WTC11 (cell line): ENCODE measurements around the gene ACBD3. TPM values are rescaled to one million over a fixed set of nuclear protein-coding genes. Genes with fewer than 3 reads are reported as not detected.

Source experiments
- ATAC-seq: fragments of 200-7000 bp; cut with Tn5 transposase; 2 replicates; pipeline ENCODE4 v1.10.0; 2021; ENCODE audit warnings: mild to moderate bottlenecking, moderate library complexity
- CTCF ChIA-PET: fragments of 300-600 bp; sonication (Branson Sonifier 250); formaldehyde crosslinking; loops from one replicate; lab custom pipeline; 2021; ENCODE audit warnings: antibody characterized with exemption; lab: Charles Lee
- POLR2A ChIA-PET: fragments of 350-600 bp; sonication (Branson Sonifier 250); formaldehyde crosslinking; loops from one replicate; lab custom pipeline; 2021; ENCODE audit warnings: antibody characterized with exemption; lab: Charles Lee
- DNase-seq: peaks from one replicate; pipeline ENCODE4 v3.0.0; 2021; ENCODE audit warnings: low spot score
- H3K27ac Mint-ChIP-seq: 2 replicates; pipeline ENCODE4 v1.8.0; 2021; ENCODE audit warnings: mixed read lengths
- H3K27me3 Mint-ChIP-seq: 2 replicates; pipeline ENCODE4 v1.8.0; 2021; ENCODE audit warnings: low read depth, mild to moderate bottlenecking, moderate library complexity, mixed read lengths
- H3K36me3 Mint-ChIP-seq: 2 replicates; pipeline ENCODE4 v1.8.0; 2021; ENCODE audit warnings: mixed read lengths
- H3K4me1 Mint-ChIP-seq: 2 replicates; pipeline ENCODE4 v1.8.0; 2022; ENCODE audit warnings: mixed read lengths
- H3K4me3 Mint-ChIP-seq: 2 replicates; pipeline ENCODE4 v1.8.0; 2021; ENCODE audit warnings: mild to moderate bottlenecking, moderate library complexity, mixed read lengths
- H3K9me3 Mint-ChIP-seq: 2 replicates; pipeline ENCODE4 v1.8.0; 2021; ENCODE audit warnings: mixed read lengths
- ARID4B ChIP-seq: sonication (generic); formaldehyde crosslinking; IDR thresholded peaks from 2 replicates; pipeline ENCODE4 v1.8.0; 2023; ENCODE audit warnings: missing genetic modification reagents, mild to moderate bottlenecking, borderline replicate concordance
- ETV6 ChIP-seq: sonication (generic); formaldehyde crosslinking; IDR thresholded peaks from 2 replicates; pipeline ENCODE4 v1.8.1; 2022; ENCODE audit warnings: mild to moderate bottlenecking, missing genetic modification reagents
- FOXP1 ChIP-seq: sonication (generic); formaldehyde crosslinking; IDR thresholded peaks from 2 replicates; pipeline ENCODE4 v1.8.0; 2022; ENCODE audit warnings: missing genetic modification reagents, mild to moderate bottlenecking, moderate library complexity, borderline replicate concordance
- GABPB1 ChIP-seq: sonication (generic); formaldehyde crosslinking; IDR thresholded peaks from 2 replicates; pipeline ENCODE4 v1.8.1; 2023; ENCODE audit warnings: mild to moderate bottlenecking, missing genetic modification reagents
- IRF2 ChIP-seq: sonication (generic); formaldehyde crosslinking; IDR thresholded peaks from 2 replicates; pipeline ENCODE4 v1.8.0; 2022; ENCODE audit warnings: low read depth, missing genetic modification reagents, borderline replicate concordance
- JAZF1 ChIP-seq: fragments of 250-450 bp; sonication (Bioruptor Pico); IDR thresholded peaks from 2 replicates; pipeline ENCODE4 v1.9.0; 2021; ENCODE audit warnings: moderate library complexity, mild to moderate bottlenecking, inconsistent platforms
- JUN ChIP-seq: sonication (generic); formaldehyde crosslinking; IDR thresholded peaks from 2 replicates; pipeline ENCODE4 v1.8.0; 2023; ENCODE audit warnings: mild to moderate bottlenecking, missing genetic modification reagents
- NR2C2 ChIP-seq: sonication (generic); formaldehyde crosslinking; IDR thresholded peaks from 2 replicates; pipeline ENCODE4 v1.8.0; 2022; ENCODE audit warnings: mild to moderate bottlenecking, missing genetic modification reagents
- RELA ChIP-seq: sonication (generic); formaldehyde crosslinking; IDR thresholded peaks from 2 replicates; pipeline ENCODE4 v1.8.1; 2022; ENCODE audit warnings: missing genetic modification reagents, mild to moderate bottlenecking, borderline replicate concordance
- TCF7 ChIP-seq: sonication (generic); formaldehyde crosslinking; IDR thresholded peaks from 2 replicates; pipeline ENCODE4 v1.8.0; 2022; ENCODE audit warnings: mild to moderate bottlenecking, low read depth, missing genetic modification reagents, moderate library complexity
- ZBTB21 ChIP-seq: sonication (generic); formaldehyde crosslinking; IDR thresholded peaks from 2 replicates; pipeline ENCODE4 v1.8.1; 2023; ENCODE audit warnings: mild to moderate bottlenecking, missing genetic modification reagents, borderline replicate concordance
- ZNF396 ChIP-seq: fragments of 250-450 bp; sonication (Bioruptor Pico); IDR thresholded peaks from 2 replicates; pipeline ENCODE4 v1.8.0; 2021; ENCODE audit warnings: mild to moderate bottlenecking, moderate library complexity, borderline replicate concordance
- ZNF416 ChIP-seq: fragments of 250-450 bp; sonication (Bioruptor Pico); IDR thresholded peaks from 2 replicates; pipeline ENCODE4 v1.9.0; 2021; ENCODE audit warnings: mild to moderate bottlenecking, inconsistent platforms
- total RNA-seq: library from RNA; stranded (reverse); gene quantifications from 3 replicates; pipeline ENCODE4 v1.2.3, GENCODE V29; 2021
- TF ChIP-seq, protein P1 (sequence below): sonication (generic); formaldehyde crosslinking; IDR thresholded peaks from 2 replicates; pipeline ENCODE4 v1.8.1; 2023; ENCODE audit warnings: mild to moderate bottlenecking, missing genetic modification reagents, moderate library complexity
- TF ChIP-seq, protein P2 (sequence below): fragments of 200-600 bp; IDR thresholded peaks from 2 replicates; pipeline ENCODE4 v1.8.0; 2022; ENCODE audit warnings: antibody characterized with exemption
- TF ChIP-seq, protein P3 (sequence below): sonication (generic); formaldehyde crosslinking; IDR thresholded peaks from 2 replicates; pipeline ENCODE4 v1.8.0; 2022; ENCODE audit warnings: mild to moderate bottlenecking, missing genetic modification reagents
- TF ChIP-seq, protein P4 (sequence below): sonication (generic); formaldehyde crosslinking; IDR thresholded peaks from 2 replicates; pipeline ENCODE4 v1.8.1; 2022; ENCODE audit warnings: missing genetic modification reagents, borderline replicate concordance

The ACBD3 gene
- total RNA-seq, 1 experiment from 2014 or later = 38.9 TPM

- TF ChIP-seq RELA (CRISPR knock-in tag) (no peak), TCF7 (CRISPR knock-in tag) (no peak), IRF2 (CRISPR knock-in tag) (no peak)
- no peak overlapping the region for H3K27ac Mint-ChIP-seq
- DNase-seq (no peak), ATAC-seq (no peak)
- peak overlapping the region; percentile 71 for H3K4me3 Mint-ChIP-seq
- H3K36me3 Mint-ChIP-seq = peaks cover 3% of the 10 kb centered on the region
- peaks cover 47% of the 10 kb centered on the region for H3K4me1 Mint-ChIP-seq
- H3K9me3 Mint-ChIP-seq = no peaks in the 10 kb centered on the region
- POLR2A ChIA-PET = interaction anchor here (0.8 to 1.4 kb wide), 2 partner anchors 9 to 55 kb away, joined by 3 to 4 read pairs; no protein-coding TSS in a partner anchor
- peaks cover 20% of the 10 kb centered on the region for H3K27me3 Mint-ChIP-seq
- CTCF ChIA-PET = interaction anchor here (0.6 to 5.8 kb wide), 11 partner anchors 10 to 646 kb away, joined by 3 to 49 read pairs (median 5); partner anchors contain the start of gene H3-3A
Observed at GRCh38 chr1:226120398-226120797, 66.1 kb downstream of the ACBD3 start.

DNA sequence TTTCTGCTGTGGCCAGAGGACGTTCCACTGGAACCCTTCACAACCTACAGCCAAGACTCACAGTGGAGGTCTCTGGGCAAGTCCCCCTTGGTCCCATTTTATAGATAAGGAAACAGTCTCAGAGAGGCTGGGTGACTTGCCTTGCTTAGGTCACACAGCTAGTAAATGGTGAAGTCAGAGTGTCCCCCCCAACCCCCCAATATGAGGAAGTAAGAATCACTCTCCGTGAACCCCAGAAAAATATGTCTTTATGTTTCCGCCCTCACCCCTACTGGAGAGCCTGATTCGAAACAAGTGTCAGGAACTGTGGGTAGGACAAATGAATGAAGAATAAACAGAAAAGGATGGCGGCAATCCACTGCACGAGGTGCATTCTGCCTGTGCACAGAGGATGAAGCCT is 67.4 kb downstream of the ACBD3 start:
- TF ChIP-seq, protein P1, sequence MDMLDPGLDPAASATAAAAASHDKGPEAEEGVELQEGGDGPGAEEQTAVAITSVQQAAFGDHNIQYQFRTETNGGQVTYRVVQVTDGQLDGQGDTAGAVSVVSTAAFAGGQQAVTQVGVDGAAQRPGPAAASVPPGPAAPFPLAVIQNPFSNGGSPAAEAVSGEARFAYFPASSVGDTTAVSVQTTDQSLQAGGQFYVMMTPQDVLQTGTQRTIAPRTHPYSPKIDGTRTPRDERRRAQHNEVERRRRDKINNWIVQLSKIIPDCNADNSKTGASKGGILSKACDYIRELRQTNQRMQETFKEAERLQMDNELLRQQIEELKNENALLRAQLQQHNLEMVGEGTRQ (CRISPR knock-in tag) = no peak
- TF ChIP-seq ZNF416 (CRISPR knock-in tag) (no peak), JAZF1 (CRISPR knock-in tag) (no peak), FOXP1 (no peak), GABPB1 (no peak), NR2C2 (CRISPR knock-in tag) (no peak), ETV6 (CRISPR knock-in tag) (no peak), ZNF396 (CRISPR knock-in tag) (no peak), ZBTB21 (CRISPR knock-in tag) (no peak), ARID4B (CRISPR knock-in tag) (no peak), JUN (CRISPR knock-in tag) (no peak)
- TF ChIP-seq, protein P2, sequence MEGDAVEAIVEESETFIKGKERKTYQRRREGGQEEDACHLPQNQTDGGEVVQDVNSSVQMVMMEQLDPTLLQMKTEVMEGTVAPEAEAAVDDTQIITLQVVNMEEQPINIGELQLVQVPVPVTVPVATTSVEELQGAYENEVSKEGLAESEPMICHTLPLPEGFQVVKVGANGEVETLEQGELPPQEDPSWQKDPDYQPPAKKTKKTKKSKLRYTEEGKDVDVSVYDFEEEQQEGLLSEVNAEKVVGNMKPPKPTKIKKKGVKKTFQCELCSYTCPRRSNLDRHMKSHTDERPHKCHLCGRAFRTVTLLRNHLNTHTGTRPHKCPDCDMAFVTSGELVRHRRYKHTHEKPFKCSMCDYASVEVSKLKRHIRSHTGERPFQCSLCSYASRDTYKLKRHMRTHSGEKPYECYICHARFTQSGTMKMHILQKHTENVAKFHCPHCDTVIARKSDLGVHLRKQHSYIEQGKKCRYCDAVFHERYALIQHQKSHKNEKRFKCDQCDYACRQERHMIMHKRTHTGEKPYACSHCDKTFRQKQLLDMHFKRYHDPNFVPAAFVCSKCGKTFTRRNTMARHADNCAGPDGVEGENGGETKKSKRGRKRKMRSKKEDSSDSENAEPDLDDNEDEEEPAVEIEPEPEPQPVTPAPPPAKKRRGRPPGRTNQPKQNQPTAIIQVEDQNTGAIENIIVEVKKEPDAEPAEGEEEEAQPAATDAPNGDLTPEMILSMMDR = no peak
- TF ChIP-seq, protein P3, sequence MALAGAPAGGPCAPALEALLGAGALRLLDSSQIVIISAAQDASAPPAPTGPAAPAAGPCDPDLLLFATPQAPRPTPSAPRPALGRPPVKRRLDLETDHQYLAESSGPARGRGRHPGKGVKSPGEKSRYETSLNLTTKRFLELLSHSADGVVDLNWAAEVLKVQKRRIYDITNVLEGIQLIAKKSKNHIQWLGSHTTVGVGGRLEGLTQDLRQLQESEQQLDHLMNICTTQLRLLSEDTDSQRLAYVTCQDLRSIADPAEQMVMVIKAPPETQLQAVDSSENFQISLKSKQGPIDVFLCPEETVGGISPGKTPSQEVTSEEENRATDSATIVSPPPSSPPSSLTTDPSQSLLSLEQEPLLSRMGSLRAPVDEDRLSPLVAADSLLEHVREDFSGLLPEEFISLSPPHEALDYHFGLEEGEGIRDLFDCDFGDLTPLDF = no peak
- TF ChIP-seq, protein P4, sequence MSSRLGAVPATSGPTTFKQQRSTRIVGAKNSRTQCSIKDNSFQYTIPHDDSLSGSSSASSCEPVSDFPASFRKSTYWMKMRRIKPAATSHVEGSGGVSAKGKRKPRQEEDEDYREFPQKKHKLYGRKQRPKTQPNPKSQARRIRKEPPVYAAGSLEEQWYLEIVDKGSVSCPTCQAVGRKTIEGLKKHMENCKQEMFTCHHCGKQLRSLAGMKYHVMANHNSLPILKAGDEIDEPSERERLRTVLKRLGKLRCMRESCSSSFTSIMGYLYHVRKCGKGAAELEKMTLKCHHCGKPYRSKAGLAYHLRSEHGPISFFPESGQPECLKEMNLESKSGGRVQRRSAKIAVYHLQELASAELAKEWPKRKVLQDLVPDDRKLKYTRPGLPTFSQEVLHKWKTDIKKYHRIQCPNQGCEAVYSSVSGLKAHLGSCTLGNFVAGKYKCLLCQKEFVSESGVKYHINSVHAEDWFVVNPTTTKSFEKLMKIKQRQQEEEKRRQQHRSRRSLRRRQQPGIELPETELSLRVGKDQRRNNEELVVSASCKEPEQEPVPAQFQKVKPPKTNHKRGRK (CRISPR knock-in tag) = no peak
- ChIA-PET CTCF (interaction anchor here (2.7 to 5.8 kb wide), 2 partner anchors 8 to 54 kb away, joined by 38 to 49 read pairs; no protein-coding TSS in a partner anchor), POLR2A (no interaction called here)
- DNase-seq (no peak), ATAC-seq (no peak)
- Mint-ChIP-seq H3K27me3 (peaks cover 20% of the 10 kb centered on the region), H3K4me1 (peaks cover 35% of the 10 kb centered on the region), H3K9me3 (no peaks in the 10 kb centered on the region), H3K36me3 (peaks cover 3% of the 10 kb centered on the region), H3K4me3 (no peak overlapping the region), H3K27ac (no peak overlapping the region)
